MV-4-11 (cell line): ENCODE data around the gene ZFAND2A.
"Not testable (repeated sequence)": the region's sequence is repeated elsewhere in the genome, so short reads cannot be mapped to it uniquely, and the experiment has no call there.

Experiments used
- DNase-seq: peaks from one replicate; lab custom pipeline; 2025; lab: John Stamatoyannopoulos, UW

The ZFAND2A gene

DNA sequence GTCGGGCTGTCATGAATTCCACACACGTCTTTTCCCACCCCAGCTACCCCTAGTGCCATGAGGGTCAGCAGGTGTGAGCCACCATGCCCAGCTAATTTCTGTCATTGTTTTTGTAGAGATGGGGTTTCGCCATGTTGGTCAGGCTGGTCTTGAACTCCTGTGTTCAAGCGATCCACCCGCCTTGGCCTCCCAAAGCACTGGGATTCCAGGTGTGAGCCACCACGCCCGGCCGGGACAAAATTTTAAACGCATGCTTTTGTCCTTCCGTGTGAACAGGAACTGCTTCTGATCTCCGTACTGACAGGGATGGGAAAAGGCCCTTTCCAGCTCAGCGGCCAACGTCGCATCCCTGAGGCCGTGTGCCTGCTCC is 15.6 kb upstream of the ZFAND2A start:
- DNase-seq: no peak

DNA sequence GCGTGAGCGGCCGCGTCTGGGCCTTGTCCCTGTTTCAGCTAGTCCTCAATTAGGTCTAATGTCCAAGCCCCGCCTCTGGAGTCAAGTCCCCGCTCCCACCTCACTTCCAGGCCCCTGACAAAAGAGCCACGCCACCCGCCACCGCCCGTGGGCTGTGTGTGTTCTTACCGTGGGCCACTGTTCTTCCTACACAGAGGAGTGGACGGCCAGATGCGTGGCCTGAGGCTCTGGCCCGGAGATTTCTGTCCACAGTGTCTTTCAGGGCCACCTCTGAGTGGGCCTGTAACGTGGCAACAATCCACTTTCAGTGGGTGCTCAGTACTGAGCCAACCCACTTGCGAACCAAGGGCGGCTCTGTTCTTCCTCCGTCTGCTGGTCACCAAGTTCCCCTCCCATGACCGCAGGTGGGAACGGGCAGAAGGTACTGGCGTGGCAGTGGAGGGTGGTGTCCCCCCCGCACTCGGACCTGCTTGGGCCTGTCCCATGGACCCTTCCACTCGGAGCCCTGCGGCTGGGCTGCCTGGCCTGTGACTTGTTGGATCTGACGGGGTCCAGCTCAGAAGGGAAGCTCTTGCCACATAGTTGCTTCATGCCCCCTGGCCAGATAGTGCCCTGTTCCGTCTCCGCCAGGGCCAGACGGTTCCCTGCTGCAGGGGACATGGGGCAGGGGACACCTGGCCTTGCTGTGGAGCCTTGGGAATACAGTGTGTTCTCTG is 15.0 kb upstream of the ZFAND2A start:
- DNase-seq: no peak

DNA sequence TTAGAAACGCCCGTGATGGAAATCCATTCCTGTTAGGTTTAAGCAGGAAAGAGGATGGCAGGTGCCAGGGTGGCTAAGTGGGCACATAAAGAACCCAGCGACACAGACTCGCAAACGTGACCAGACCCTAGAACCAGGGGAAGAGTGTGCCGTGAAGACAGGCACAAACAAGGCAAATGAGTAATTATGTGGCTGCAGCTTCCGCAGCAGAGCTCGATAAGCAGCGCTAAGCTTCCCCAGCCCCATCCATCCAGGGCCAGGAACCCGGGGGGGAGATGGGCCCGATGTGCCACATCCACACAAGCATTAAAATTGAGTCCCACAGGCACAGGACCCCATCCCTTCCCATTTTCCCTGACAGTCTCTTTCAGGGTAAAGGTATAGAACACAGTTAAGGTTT is 14.0 kb upstream of the ZFAND2A start:
- no peak for DNase-seq

DNA sequence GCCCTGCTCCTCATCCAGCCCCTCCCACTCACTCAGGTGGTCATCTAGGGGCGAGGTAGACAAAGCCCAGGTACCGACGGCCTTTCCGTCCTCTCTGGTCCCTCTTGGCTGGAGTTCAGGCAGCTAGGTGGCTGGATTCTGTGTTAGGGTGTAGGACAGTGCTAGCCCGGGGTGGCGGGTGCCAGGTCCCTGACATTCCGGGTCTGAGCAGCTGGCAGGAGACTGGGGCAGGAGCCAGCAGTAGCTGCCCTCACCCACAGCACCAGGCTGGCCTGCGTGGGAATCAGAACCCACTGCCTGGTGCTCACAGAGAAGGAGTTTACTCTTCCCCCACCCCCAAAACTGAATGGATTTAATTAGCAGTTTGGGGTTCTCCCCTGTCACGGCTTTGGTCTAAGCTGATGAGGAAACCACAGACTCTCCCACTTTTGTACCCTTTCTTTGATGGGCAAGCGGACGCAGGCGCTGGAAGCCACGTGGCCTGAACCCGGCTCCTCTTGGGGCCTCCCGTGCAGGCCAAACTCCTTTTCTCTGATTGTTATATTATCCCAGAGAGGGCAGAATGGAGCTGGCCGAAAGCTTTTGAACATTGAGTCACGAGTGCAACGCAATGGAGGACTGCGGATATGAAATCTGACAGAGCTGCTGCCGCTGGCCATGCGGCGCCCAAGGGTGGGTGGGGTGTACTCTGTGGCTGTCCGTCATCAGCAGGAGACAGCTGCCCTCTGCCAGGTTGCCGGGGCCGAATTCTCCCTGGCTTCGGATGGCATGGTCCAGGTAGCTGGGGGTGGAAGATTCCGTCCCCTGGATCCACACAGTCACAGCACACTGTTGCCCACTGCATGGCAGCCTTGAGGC is 12.9 kb upstream of the ZFAND2A start:
- no peak for DNase-seq

DNA sequence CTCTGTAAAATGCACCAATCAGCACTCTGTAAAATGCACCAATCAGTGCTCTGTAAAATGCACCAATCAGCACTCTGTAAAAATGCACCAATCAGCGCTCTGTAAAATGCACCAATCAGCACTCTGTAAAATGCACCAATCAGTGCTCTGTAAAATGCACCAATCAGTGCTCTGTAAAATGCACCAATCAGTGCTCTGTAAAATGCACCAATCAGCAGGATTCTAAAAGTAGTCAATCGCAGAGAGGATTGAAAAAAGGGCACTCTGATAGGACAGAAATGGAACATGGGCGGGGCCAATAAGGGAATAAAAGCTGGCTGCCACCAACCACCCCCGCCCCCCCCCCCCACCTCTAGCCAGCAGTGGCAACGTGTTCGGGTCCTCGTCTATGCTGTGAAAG is 11.5 kb upstream of the ZFAND2A start:
- not testable (repeated sequence) for DNase-seq

DNA sequence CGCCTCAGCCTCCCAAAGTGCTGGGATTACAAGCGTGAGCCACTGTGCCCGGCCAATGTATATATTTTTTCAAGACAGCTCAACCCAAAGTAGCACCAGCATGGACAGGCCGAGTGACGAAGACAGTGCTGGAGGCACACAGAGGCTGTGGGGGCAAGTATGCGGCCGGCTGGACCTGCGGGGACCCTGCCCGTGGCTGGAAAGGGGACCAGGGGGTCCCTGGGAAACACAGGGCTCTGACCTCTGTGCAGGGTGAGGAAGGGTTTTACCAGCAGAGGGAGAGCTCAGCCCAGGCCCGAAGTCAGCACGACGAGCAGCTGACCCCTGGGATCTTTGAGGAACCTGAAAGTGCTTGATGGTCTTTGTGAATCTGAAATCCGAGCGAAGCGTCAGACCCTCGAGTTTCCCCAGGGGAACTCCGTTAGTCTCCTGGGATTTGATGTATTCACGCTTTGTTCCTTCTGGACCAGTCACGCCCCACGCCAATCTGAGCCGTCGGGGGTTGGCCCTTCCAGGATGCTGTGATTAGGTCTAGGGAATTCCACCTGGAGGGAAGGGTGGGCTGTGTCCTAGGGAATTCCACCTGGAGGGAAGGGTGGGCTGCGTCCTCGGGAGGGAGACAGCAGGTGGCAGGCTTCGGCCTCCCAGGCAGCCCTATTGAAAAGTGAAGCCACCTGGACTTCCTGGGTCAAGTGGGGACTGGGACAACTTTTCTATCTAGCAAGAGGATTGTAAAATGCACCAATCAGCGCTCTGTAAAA is 10.9 kb upstream of the ZFAND2A start:
- DNase-seq: peak; percentile 43

DNA sequence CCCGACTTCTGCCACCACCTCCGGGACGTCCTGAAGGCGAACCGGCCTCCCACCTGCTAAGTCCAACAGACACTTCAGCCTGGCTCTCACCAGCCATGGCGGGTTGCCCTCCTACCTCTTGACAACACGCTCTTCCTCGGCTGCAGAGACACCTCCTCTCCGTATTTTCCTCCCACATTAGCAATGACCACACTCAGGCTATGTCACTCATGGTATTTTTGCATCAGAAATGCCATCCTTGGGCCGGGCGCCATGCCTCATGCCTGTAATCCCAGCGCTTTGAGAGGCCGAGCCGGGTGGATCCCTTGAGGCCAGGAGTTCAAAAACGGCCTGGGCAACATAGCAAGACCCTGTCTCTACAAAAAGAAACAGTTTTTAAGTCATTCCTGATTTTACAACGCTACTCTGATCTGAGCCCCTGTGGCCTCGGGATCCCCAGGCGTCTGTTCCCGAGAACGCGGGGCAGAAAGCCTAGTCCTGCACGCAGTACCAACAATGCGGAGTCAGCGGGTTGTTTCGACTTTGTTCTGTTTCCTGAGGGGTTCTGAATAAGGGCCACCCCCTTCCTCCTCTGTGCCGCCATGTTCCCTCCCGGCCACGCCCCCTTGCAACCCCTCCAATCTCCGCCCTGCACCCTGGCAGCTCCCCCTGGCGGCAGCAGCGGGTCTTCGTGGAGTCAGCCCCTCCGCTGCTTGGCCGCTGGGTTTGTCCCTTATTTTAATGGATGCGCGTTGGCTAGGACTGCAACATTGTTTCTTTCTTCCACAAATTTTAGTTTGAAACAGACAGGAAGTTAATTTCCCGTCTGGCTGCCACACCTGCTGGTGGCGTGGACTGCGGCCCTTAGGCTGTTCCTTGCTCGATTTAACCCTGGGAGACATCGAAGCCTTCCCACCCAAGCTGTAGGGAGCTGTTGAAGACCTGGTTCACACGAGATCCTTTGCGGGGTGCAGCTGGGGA is 9.7 kb upstream of the ZFAND2A start:
- no peak for DNase-seq

DNA sequence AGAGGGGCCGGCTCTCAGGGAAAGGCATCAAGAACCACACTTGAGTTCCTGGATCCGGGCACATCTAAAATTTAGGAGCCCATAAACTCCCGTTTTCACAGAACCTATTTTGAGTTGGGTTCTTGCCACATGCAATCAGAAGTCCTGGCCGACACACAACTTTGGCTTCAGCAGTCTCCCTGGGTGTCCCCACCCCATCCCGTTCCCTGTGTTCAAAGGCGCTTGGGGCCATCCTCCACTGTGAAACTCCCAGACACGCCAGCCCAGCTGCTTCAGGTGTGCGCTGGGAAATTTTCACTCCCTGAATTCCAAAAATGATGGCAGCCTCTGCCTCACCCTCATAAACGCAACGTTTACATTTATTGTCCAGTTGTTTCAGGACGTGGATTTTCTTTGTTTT is 8.4 kb upstream of the ZFAND2A start:
- DNase-seq: no peak

DNA sequence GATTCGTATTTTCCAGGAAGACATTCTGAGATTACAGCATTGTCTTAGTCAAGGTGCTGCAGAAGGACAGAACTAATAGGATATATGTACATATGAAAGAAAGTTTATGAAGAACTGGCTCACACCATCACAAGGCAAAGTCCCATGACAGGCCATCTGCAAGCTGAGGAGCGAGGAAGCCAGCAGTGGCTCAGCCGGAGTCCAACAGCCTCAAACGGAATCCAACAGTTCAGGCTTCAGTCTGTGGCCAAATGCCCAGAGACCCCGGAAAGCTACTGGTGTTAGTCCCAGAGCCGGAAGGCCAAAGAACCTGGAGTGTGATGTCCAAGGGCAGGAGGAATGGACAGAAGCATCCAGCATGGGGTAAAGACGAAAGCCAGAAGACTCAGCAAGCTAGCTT is 4.4 kb upstream of the ZFAND2A start:
- no peak for DNase-seq

DNA sequence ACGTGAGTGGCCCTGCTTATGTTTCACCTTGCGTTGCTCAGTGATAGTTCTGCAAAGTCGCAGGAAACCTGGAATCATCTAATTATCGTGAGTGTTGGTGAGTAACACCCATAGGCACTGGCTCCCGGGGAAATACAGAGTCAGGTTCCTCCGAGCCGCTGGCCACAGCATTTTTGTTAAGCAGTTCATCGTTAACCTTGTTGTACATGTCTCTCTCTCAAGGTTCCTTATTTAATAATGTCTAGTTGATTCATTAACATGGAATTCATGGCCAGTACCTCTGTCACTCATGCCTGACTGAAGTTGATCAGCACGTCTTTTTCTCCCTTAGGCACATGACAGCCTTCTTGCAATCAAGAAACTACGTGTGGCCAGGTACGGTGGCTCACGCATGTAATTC is 3.1 kb upstream of the ZFAND2A start:
- no peak for DNase-seq

DNA sequence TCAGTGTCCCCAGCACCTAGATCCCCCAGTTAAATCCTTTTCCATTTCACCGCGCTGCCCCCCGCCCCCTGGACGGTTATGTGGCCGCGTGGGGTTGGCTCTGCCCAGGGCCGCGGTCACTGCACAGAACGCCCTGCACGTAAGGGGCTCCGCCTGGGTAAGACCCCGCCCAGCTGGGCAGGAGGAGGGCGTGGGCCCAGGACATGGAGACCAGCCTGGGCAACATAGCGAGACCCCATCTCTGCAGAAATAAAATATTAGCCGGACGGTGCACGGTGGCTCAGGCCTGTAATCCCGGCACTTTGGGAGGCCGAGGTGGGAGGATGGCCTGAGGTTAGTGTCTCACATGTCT is 650 bp upstream of the ZFAND2A start:
- DNase-seq: no peak

DNA sequence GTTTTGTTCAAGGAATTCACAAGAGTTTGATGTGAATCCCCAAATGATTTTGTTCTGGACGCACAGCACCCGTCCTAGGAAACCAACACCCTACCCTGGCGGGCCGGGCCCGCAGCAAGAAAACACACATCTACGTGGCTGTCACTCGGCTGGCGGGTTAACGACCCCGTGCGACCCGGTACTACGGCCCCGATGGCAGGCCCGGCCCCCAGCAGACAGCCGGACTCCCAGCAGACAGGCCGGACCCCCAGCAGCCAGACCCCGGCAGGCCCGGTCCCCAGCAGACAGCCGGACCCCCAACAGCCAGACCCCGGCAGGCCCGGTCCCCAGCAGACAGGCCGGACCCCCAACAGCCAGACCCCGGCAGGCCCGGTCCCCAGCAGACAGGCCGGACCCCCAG is 765 bp downstream of the ZFAND2A start:
- not testable (repeated sequence) for DNase-seq

DNA sequence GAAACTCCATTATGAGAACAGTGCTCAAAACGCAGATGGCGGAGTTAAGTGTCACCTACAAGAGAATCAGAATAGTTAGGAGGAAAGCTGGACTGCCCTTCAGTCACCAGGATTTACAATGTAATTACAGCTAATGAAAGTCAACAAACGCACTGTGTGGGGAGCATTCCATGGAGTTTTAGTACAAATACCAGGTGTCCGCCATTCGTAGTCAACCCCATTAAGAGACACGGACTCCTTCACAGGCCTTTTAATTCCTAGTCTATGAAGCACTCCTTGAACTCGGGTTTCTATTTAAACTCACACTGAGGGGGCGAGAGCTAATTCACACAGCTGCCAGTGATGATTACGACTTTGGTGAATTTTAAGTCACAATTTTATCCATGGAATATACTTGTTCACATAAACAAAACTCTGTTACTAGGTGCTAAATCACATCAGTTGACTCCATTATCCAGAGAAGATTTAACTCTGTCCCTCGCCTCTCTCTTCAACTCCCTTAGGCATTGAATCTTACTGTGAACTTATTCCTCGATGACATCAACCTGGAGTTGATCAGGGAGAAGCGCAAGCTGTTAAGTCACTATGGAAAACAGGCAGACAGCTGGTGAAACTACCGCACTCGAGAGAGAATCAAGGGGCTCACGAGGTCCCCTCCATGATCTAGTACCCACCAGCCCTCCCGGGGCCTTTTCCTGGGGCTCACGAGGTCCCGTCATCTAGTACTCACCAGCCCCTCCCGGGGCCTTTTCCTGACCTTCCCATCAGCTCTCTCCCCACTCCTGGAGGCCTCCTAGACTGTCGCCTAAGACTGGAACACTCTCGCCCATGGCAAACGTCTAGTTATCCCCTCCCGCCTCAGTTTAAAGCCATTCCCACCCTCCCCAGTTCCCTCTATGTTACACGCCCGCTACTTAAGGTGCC is 1.5 kb downstream of the ZFAND2A start:
- no peak for DNase-seq

DNA sequence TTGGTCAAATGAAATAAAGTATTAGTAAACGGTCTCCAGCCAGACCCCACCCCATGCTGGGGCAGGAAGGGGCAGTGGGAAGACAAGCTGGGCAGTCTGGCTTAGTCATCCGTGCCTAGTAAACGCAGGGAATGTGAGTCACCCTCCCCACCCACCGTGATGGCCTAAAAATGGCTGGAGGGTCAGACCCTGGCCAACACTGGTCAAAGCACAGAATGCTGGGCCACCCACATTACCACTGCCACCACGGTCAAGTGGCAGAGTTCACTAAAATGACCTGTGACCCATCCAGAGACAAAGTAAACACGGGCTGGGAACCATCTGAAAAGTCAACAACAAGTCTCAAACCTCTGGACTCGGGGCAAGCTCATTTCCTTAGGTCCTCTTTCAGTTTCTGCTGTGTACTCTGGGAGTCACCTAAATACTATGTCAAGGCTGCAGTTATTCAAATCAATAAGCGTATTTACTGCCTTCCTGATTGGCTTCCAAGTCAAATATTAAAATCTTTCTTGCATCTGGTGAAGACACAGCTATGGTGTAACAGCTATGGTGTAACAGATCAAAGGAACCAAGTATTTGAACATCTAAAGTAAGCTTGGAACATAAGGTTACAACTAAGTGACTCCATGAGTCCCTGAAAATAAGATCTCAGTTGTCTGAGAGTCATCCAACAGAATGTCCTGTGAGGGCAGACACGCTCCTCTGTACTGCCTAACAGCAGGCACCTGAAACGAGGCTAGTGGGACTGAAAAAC is 3.0 kb downstream of the ZFAND2A start:
- DNase-seq: peak; percentile 63

DNA sequence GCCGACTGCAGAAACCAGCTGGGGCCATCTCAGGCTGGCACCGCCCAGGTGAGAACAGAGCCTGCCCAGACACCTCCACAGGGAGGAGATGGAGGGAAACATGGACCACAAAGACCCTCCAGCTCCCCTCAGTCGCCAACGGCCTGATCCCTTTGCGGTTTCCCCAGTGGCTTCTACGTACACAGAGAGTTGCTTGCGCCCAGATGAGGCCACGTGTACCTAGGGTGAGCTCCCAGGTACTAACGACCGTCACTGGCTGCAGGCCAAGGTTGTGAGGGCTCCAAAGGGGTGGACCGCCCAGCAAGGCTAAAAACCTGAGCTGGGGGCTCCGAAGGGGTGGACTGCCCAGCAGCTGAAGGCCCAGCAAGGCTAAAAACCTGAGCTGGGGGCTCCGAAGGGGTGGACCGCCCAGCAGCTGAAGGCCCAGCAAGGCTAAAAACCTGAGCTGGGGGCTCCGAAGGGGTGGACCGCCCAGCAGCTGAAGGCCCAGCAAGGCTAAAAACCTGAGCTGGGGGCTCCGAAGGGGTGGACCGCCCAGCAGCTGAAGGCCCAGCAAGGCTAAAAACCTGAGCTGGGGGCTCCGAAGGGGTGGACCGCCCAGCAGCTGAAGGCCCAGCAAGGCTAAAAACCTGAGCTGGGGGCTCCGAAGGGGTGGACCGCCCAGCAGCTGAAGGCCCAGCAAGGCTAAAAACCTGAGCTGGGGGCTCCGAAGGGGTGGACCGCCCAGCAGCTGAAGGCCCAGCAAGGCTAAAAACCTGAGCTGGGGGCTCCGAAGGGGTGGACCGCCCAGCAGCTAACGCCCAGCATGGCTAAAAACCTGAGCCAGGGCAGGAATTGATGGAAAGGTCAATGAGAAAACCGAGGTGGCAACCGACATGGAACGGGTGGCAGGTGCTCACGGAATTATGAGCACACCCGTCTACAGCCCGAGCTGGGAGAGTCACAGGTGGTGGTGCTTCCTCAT is 3.9 kb downstream of the ZFAND2A start:
- not testable (repeated sequence) for DNase-seq

DNA sequence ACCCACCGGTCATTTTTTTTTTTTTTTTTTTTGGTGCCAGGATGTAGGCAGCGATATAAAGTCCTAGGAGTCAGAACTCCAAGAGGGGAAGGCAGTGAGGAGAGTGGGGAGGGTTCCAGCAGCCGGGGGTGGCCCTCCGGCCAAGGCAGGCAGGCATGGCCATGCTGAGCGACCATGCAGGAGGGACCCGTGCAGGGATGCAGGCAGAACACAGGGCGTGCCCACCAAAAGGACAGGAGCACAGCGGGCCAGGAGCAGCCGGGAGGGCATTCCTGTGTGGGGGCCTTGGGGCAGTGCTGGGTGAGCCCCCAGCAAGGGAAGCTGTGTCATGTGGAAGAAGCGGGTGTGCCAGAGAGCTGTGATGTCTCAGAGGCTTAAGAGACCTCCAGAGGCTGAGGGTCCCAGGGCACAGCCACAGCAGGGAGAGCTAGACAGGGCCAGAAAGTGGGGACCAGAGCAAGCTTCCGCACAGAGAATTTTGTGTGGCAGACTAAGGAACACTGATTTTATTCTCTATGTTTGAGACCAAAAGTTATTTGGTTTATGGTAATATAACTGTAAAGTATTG is 5.7 kb downstream of the ZFAND2A start:
- DNase-seq: no peak

DNA sequence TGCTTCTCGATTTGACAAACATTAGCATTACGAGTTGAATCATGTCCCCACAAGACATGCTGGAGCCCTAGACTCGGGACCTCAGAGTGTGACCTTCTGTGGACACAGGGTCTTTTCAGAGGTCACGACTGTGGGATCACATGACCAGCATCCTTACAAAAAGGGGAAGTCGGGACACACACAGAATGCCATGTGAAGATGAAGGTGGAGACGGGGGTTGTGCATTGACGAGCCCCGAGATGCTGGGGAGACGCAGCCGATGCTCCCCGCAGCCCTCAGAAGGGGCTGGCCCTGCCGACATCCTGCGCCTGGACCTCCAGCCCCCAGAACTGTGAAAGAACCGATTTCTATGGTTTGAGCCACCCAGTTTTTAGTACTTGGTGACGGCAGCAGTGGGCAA is 7.5 kb downstream of the ZFAND2A start:
- DNase-seq: no peak

DNA sequence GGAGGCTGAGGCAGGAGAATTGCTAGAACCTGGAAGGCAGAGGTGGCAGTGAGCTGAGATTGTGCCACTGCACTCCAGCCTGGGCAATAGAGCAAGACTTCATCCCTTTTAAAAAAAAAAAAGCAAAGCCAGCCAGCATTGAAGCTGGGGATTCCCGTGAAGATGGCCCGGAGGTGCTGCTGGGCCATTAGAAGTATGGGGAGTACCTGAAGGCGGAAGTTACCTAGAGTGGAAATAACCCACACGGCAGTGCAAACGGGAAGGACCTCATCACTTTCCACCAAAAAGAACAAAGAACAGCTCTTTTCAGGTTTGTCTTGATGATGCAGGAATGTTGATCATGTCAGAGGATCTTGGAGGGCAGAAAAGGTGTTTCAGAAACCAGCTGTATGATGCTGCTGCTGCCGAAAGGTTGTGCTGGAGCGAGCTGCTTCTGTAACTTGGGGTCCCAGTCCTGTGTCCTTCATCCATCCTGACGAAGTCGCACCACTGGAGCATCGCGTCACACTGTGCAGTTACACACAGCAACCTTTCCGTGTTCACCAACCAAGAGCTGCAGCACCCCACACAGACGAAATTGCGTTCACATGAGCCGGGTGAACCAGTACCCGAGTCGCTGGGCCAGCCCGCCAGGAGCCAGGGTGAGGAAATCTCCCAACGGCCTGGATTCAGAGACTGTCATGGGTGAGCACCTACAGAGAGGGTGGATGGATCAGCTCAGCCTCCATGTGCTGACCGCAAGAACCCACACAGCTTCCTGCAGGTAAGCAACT is 8.2 kb downstream of the ZFAND2A start:
- DNase-seq: no peak
